Panc1 (cell line): Measurements from ENCODE around the gene MORC4. TPM values are rescaled to one million over a fixed set of nuclear protein-coding genes. Genes with fewer than 3 reads are reported as not detected.
"Not testable (repeated sequence)": the region's sequence is repeated elsewhere in the genome, so short reads cannot be mapped to it uniquely, and the experiment has no call there.

ENCODE experiments used
- ATAC-seq: fragments of 200-7000 bp; cut with Tn5 transposase; 2 replicates; pipeline ENCODE4 v1.9.1; 2020; ENCODE audit warnings: mild to moderate bottlenecking, moderate library complexity
- BruUV-seq: library from RNA; stranded (reverse); fragments of 400-500 nt; replicated peaks from 2 replicates; lab custom pipeline; 2021; lab: Mats Ljungman, UMichigan
- CTCF ChIA-PET: fragments of 300-600 bp; sonication (Branson Sonifier 250); formaldehyde crosslinking; loops from one replicate; lab custom pipeline; 2022; ENCODE audit warnings: antibody characterized with exemption; lab: Charles Lee
- POLR2A ChIA-PET: fragments of 300-600 bp; sonication (Branson Sonifier 250); formaldehyde crosslinking; loops from one replicate; lab custom pipeline; 2022; ENCODE audit warnings: antibody characterized with exemption; lab: Charles Lee
- DNase-seq: peaks from one replicate; pipeline ENCODE4 v3.0.0-alpha.2; 2010; ENCODE audit warnings: low read depth, low spot score
- H3K27ac ChIP-seq: 2 replicates; pipeline ENCODE4 v1.5.1; 2011; ENCODE audit warnings: mild to moderate bottlenecking, low read length, inconsistent platforms
- H3K27me3 ChIP-seq: fragments of 200-500 bp; sonication (Bioruptor generic); 2 replicates; pipeline ENCODE4 v1.6.0; 2014; ENCODE audit warnings: low read length, inconsistent platforms; ENCODE audit not compliant: control insufficient read depth, insufficient read depth
- H3K36me3 ChIP-seq: fragments of 200-500 bp; sonication (Bioruptor generic); 2 replicates; pipeline ENCODE4 v1.5.1; 2014; ENCODE audit warnings: inconsistent platforms, mild to moderate bottlenecking, low read length, moderate library complexity; ENCODE audit not compliant: control insufficient read depth, insufficient read depth
- H3K4me1 ChIP-seq: 2 replicates; pipeline ENCODE4 v1.5.1; 2011; ENCODE audit warnings: inconsistent platforms, mild to moderate bottlenecking, low read length, moderate library complexity; ENCODE audit not compliant: control insufficient read depth, insufficient read depth
- H3K4me3 ChIP-seq, 2 experiments: 2 replicates each; pipeline ENCODE4 v1.5.1; 2011 to 2012; ENCODE audit warnings: low read depth in 2 of 2, low read length in 2 of 2, mild to moderate bottlenecking in 2 of 2, inconsistent platforms in 1 of 2, moderate library complexity in 1 of 2
- H3K9me3 ChIP-seq: fragments of 200-500 bp; sonication (Bioruptor generic); 2 replicates; pipeline ENCODE4 v1.5.1; 2014; ENCODE audit warnings: low read depth, mild to moderate bottlenecking, inconsistent platforms, low read length, moderate library complexity; ENCODE audit not compliant: control insufficient read depth, insufficient read depth
- CTCF ChIP-seq: fragments of 450-650 bp; IDR thresholded peaks from 2 replicates; pipeline ENCODE4 v1.5.1; 2017; ENCODE audit warnings: mild to moderate bottlenecking
- POLR2AphosphoS5 ChIP-seq: IDR thresholded peaks from 2 replicates; pipeline ENCODE4 v1.6.1; 2012; ENCODE audit warnings: mild to moderate bottlenecking, low read depth, low read length, moderate library complexity
- REST ChIP-seq, 2 experiments: IDR thresholded peaks; 2 replicates each; pipeline ENCODE4 v1.6.1; 2011 to 2012; ENCODE audit warnings: low read depth in 2 of 2, control low read depth in 1 of 2, low read length in 1 of 2, mild to moderate bottlenecking in 1 of 2, moderate library complexity in 1 of 2; ENCODE audit not compliant: insufficient read depth in 1 of 2
- SIN3A ChIP-seq: IDR thresholded peaks from 2 replicates; pipeline ENCODE4 v1.6.1; 2012; ENCODE audit warnings: low read depth, mild to moderate bottlenecking, low read length, moderate library complexity, borderline replicate concordance; ENCODE audit not compliant: insufficient read depth
- TCF7L2 ChIP-seq: IDR thresholded peaks from 2 replicates; pipeline ENCODE4 v1.6.1; 2011; ENCODE audit warnings: mild to moderate bottlenecking, low read depth, low read length, inconsistent platforms
- in situ Hi-C: cut with HindIII; loops from 2 replicates; pipeline ENCODE4 v1.10.0; 2016; ENCODE audit warnings: low sequenced_read_pairs, low pct_unique_long_range_greater_than_20kb
- intact Hi-C: fragments of 100-400 bp; cut with micrococcal nuclease; formaldehyde crosslinking; loops from one replicate; pipeline ENCODE4 v1.10.0; 2022; ENCODE audit not compliant: unreplicated experiment
- total RNA-seq: library from RNA; stranded (reverse); gene quantifications from one replicate; pipeline ENCODE4 v1.2.1, GENCODE V29; 2021; ENCODE audit not compliant: unreplicated experiment

Gene MORC4
- total RNA-seq, 1 experiment from 2014 or later: 7.4 TPM

- in situ Hi-C loops: no loop called here
- POLR2A ChIA-PET: no interaction called here
- H3K4me1 ChIP-seq: no peaks in the 10 kb centered on the region
Observed at GRCh38 chrX:106972896-106973295, 27.1 kb downstream of the MORC4 start.

GRCh38 chrX:106966547-106966946 is 33.5 kb downstream of the MORC4 start:
- POLR2A ChIA-PET, BruUV-seq, DNase-seq, H3K27me3 ChIP-seq, H3K4me3 ChIP-seq, ATAC-seq, H3K27ac ChIP-seq, intact Hi-C loops, in situ Hi-C loops, H3K9me3 ChIP-seq, H3K4me1 ChIP-seq, CTCF ChIA-PET, H3K36me3 ChIP-seq: not testable (repeated sequence)

More at GRCh38 chrX:106972896-106973295, 27.1 kb downstream of the MORC4 start:
- TF ChIP-seq REST (IDR thresholded peaks at IDR 0.05; ENCODE audit: insufficient read depth in 1 of 2, low read depth in 2 of 2, low read length in 1 of 2) (no peak), CTCF (no peak), SIN3A (no peak), POLR2AphosphoS5 (no peak), TCF7L2 (no peak)
- Histone ChIP-seq H3K27ac (no peak overlapping the region), H3K27me3 (no peaks in the 10 kb centered on the region), H3K4me3 (no peak overlapping the region), H3K36me3 (no peaks in the 10 kb centered on the region), H3K9me3 (no peaks in the 10 kb centered on the region)
- no TSS peak for BruUV-seq
- no peak for DNase-seq
- intact Hi-C loops: no loop called here
- ATAC-seq: no peak
- CTCF ChIA-PET: no interaction called here

- no peaks in the 10 kb centered on the region for H3K36me3 ChIP-seq
- TF ChIP-seq SIN3A (no peak), CTCF (no peak), TCF7L2 (no peak), REST (IDR thresholded peaks at IDR 0.05; ENCODE audit: insufficient read depth in 1 of 2, low read depth in 2 of 2, low read length in 1 of 2) (no peak), POLR2AphosphoS5 (no peak)
- H3K27ac ChIP-seq: no peak overlapping the region
- ChIA-PET CTCF (no interaction called here), POLR2A (no interaction called here)
- ATAC-seq: no peak
- H3K27me3 ChIP-seq: no peaks in the 10 kb centered on the region
- no peak overlapping the region for H3K4me3 ChIP-seq
- H3K4me1 ChIP-seq: no peaks in the 10 kb centered on the region
- no TSS peak for BruUV-seq
- in situ Hi-C loops: no loop called here
- no peak for DNase-seq
- no peaks in the 10 kb centered on the region for H3K9me3 ChIP-seq
- intact Hi-C loops: no loop called here
Observed at GRCh38 chrX:106964290-106964689, 35.7 kb downstream of the MORC4 start.
